Astrocyte (in vitro differentiated cells and primary cell): ENCODE measurements around the gene C10orf105. TPM values are rescaled to one million over a fixed set of nuclear protein-coding genes. Genes with fewer than 3 reads are reported as not detected.
A peak's percentile ranks its signal among the peaks of the same experiment; 100 is the strongest.

Source experiments
- DNase-seq: peaks from one replicate; pipeline ENCODE4 v3.0.0-alpha.2; 2010; ENCODE audit warnings: low read depth
- FAIRE-seq: peaks from 2 replicates; lab custom pipeline; 2011; peaks lifted over from hg19 to GRCh38; lab: Jason Lieb, UNC
- H2AFZ ChIP-seq: 2 replicates; pipeline ENCODE4 v1.6.0; 2012; ENCODE audit warnings: low read depth, low read length, inconsistent platforms
- H3K27ac ChIP-seq: 2 replicates; pipeline ENCODE4 v1.5.1; 2011; ENCODE audit warnings: low read depth, low read length, inconsistent platforms
- H3K27me3 ChIP-seq: 2 replicates; pipeline ENCODE4 v1.6.0; 2011; ENCODE audit warnings: low read length, inconsistent platforms; ENCODE audit not compliant: insufficient read depth
- H3K36me3 ChIP-seq: 2 replicates; pipeline ENCODE4 v1.5.1; 2011; ENCODE audit warnings: low read length, inconsistent platforms; ENCODE audit not compliant: insufficient read depth
- H3K4me1 ChIP-seq: 2 replicates; pipeline ENCODE4 v1.5.1; 2011; ENCODE audit warnings: low read length, inconsistent platforms; ENCODE audit not compliant: insufficient read depth
- H3K4me2 ChIP-seq: 2 replicates; pipeline ENCODE4 v1.6.0; 2012; ENCODE audit warnings: low read length, inconsistent platforms
- H3K4me3 ChIP-seq: 2 replicates; pipeline ENCODE4 v1.5.1; 2011; ENCODE audit warnings: low read depth, mild to moderate bottlenecking, low read length, inconsistent platforms; ENCODE audit not compliant: insufficient read depth
- H3K79me2 ChIP-seq: 2 replicates; pipeline ENCODE4 v1.6.0; 2012; ENCODE audit warnings: mild to moderate bottlenecking, low read length, inconsistent platforms; ENCODE audit not compliant: insufficient read depth
- H3K9ac ChIP-seq: 2 replicates; pipeline ENCODE4 v1.6.0; 2012; ENCODE audit warnings: mild to moderate bottlenecking, low read length, inconsistent platforms
- H3K9me3 ChIP-seq: 2 replicates; pipeline ENCODE4 v1.5.1; 2012; ENCODE audit warnings: low read depth, mild to moderate bottlenecking, low read length, inconsistent platforms; ENCODE audit not compliant: insufficient read depth
- H4K20me1 ChIP-seq: 2 replicates; pipeline ENCODE4 v1.6.0; 2012; ENCODE audit warnings: low read length, inconsistent platforms; ENCODE audit not compliant: insufficient read depth
- H3K27ac Mint-ChIP-seq: one replicate; pipeline ENCODE4 v1.8.0; 2021; ENCODE audit warnings: mild to moderate bottlenecking, mixed read lengths; ENCODE audit not compliant: unreplicated experiment
- H3K27me3 Mint-ChIP-seq: one replicate; pipeline ENCODE4 v1.8.0; 2021; ENCODE audit warnings: low read depth, mixed read lengths; ENCODE audit not compliant: unreplicated experiment
- H3K36me3 Mint-ChIP-seq: one replicate; pipeline ENCODE4 v1.8.0; 2021; ENCODE audit warnings: low read depth, mixed read lengths; ENCODE audit not compliant: unreplicated experiment
- H3K4me1 Mint-ChIP-seq: one replicate; pipeline ENCODE4 v1.8.0; 2021; ENCODE audit warnings: low read depth, mixed read lengths; ENCODE audit not compliant: unreplicated experiment
- H3K4me3 Mint-ChIP-seq: one replicate; pipeline ENCODE4 v1.8.0; 2021; ENCODE audit warnings: mild to moderate bottlenecking, moderate library complexity, mixed read lengths; ENCODE audit not compliant: unreplicated experiment
- H3K9me3 Mint-ChIP-seq: one replicate; pipeline ENCODE4 v1.8.0; 2021; ENCODE audit warnings: mild to moderate bottlenecking, mixed read lengths; ENCODE audit not compliant: unreplicated experiment
- EZH2 ChIP-seq: IDR thresholded peaks from 2 replicates; pipeline ENCODE4 v1.6.1; 2012; ENCODE audit warnings: mild to moderate bottlenecking, low read length, inconsistent platforms; ENCODE audit not compliant: insufficient read depth
- total RNA-seq: library from RNA; stranded (reverse); gene quantifications from 2 replicates; pipeline ENCODE4 v1.2.1, GENCODE V29; 2021
- TF ChIP-seq, protein P1 (sequence below): IDR thresholded peaks from 2 replicates; pipeline ENCODE4 v1.5.1; 2011; ENCODE audit warnings: low read depth, mild to moderate bottlenecking, inconsistent platforms, low read length, moderate library complexity; ENCODE audit not compliant: insufficient read depth

The C10orf105 gene
- total RNA-seq, 1 donor from 2014 or later: not detected

DNA sequence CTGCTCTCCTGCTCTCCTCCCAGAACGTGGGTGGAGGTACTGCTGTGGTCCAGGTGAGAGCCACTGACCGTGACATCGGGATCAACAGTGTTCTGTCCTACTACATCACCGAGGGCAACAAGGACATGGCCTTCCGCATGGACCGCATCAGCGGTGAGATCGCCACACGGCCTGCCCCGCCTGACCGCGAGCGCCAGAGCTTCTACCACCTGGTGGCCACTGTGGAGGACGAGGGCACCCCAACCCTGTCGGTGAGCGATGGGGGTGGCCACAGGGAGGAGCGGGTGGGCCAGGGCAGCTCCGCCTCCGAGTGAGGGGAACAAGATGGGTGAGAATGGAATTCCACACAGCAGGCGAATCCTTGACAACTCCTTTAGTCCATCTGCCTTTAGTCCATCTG, 22.1 kb upstream of the C10orf105 start:
- no peak overlapping the region for H3K9ac ChIP-seq
- no peaks in the 10 kb centered on the region for H3K36me3 Mint-ChIP-seq
- peaks cover 4% of the 10 kb centered on the region for H3K9me3 Mint-ChIP-seq
- DNase-seq (no peak), FAIRE-seq (no peak)
- peaks cover 3% of the 10 kb centered on the region for H3K4me1 Mint-ChIP-seq
- TF ChIP-seq, protein P1, sequence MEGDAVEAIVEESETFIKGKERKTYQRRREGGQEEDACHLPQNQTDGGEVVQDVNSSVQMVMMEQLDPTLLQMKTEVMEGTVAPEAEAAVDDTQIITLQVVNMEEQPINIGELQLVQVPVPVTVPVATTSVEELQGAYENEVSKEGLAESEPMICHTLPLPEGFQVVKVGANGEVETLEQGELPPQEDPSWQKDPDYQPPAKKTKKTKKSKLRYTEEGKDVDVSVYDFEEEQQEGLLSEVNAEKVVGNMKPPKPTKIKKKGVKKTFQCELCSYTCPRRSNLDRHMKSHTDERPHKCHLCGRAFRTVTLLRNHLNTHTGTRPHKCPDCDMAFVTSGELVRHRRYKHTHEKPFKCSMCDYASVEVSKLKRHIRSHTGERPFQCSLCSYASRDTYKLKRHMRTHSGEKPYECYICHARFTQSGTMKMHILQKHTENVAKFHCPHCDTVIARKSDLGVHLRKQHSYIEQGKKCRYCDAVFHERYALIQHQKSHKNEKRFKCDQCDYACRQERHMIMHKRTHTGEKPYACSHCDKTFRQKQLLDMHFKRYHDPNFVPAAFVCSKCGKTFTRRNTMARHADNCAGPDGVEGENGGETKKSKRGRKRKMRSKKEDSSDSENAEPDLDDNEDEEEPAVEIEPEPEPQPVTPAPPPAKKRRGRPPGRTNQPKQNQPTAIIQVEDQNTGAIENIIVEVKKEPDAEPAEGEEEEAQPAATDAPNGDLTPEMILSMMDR: no peak
- TF ChIP-seq EZH2: no peak
- H3K4me2 ChIP-seq: no peak overlapping the region
- no peaks in the 10 kb centered on the region for H3K36me3 ChIP-seq
- H3K9me3 ChIP-seq: peaks cover 3% of the 10 kb centered on the region
- no peaks in the 10 kb centered on the region for H3K27me3 ChIP-seq
- no peaks in the 10 kb centered on the region for H3K4me1 ChIP-seq
- no peak overlapping the region for H3K27ac Mint-ChIP-seq
- no peak overlapping the region for H3K27ac ChIP-seq
- H4K20me1 ChIP-seq: no peaks in the 10 kb centered on the region
- H3K4me3 Mint-ChIP-seq: no peak overlapping the region
- peaks cover 48% of the 10 kb centered on the region for H3K27me3 Mint-ChIP-seq
- no peak overlapping the region for H3K4me3 ChIP-seq
- H2AFZ ChIP-seq: no peak overlapping the region
- H3K79me2 ChIP-seq: no peaks in the 10 kb centered on the region

DNA sequence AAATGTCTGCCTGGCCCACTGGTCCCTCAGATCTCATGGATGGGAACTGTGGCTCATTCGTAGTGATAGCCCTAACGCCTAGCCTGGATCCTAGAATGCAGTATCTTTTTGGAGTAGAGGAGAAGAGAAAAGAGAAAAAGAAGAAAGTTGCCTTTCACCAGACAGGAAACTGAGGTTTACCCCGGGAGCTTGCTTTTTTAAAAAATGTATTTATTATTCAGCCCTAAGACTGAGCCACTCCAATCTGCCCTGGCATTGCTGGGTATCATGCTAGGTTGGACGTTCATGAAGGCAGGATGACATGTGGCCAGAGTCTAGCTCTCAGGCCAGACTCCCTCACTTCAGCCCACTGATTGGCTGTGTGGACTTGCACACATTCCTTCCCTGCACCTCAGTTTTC, 21.5 kb upstream of the C10orf105 start:
- Mint-ChIP-seq H3K9me3 (peaks cover 4% of the 10 kb centered on the region), H3K27ac (no peak overlapping the region), H3K27me3 (peaks cover 49% of the 10 kb centered on the region), H3K4me1 (no peaks in the 10 kb centered on the region), H3K4me3 (no peak overlapping the region), H3K36me3 (no peaks in the 10 kb centered on the region)
- DNase-seq (no peak), FAIRE-seq (no peak)
- no peak for TF ChIP-seq EZH2
- TF ChIP-seq, protein P1: no peak
- Histone ChIP-seq H3K4me1 (no peaks in the 10 kb centered on the region), H4K20me1 (no peaks in the 10 kb centered on the region), H3K9ac (no peak overlapping the region), H2AFZ (no peak overlapping the region), H3K27me3 (no peaks in the 10 kb centered on the region), H3K4me3 (no peak overlapping the region), H3K4me2 (no peak overlapping the region), H3K9me3 (peaks cover 3% of the 10 kb centered on the region), H3K79me2 (no peaks in the 10 kb centered on the region), H3K36me3 (no peaks in the 10 kb centered on the region), H3K27ac (no peak overlapping the region)

DNA sequence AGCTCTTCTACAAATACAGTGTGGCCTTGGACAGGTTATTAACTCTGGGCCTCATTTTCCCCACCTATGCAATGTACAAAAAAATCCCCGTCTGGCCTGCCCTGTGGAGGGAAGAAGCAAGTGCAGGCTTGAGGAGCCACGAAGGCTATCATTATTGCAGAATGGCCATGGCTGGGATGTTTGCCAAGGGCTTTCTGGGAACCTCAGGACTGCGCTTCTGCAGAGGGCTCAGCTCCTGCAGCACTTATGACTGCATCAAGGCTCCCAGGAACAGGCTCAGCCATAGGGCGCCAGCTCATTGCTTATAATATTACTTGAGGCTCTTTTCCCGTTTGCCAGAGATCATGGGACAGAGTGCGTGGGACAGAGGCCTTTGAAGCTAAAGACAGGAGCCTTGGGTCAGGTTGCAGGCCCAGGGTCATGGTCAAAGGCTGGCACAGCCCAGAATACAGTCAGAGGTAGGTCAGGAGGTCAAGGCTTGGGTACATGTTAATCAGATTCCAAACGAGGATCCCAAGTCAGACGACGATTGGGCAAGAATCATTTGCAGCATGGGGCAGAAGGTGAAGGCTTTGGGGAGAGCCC, 20.6 kb upstream of the C10orf105 start:
- Mint-ChIP-seq H3K27me3 (peaks cover 43% of the 10 kb centered on the region), H3K4me1 (no peaks in the 10 kb centered on the region), H3K9me3 (peaks cover 4% of the 10 kb centered on the region), H3K4me3 (no peak overlapping the region), H3K36me3 (no peaks in the 10 kb centered on the region), H3K27ac (no peak overlapping the region)
- FAIRE-seq (no peak), DNase-seq (peak; percentile 26)
- peaks cover 3% of the 10 kb centered on the region for H3K9me3 ChIP-seq
- TF ChIP-seq EZH2: no peak
- TF ChIP-seq, protein P1: no peak
- no peaks in the 10 kb centered on the region for H3K36me3 ChIP-seq
- H3K4me1 ChIP-seq: no peaks in the 10 kb centered on the region
- no peak overlapping the region for H3K4me2 ChIP-seq
- no peak overlapping the region for H3K27ac ChIP-seq
- no peak overlapping the region for H3K9ac ChIP-seq
- H3K4me3 ChIP-seq: no peak overlapping the region
- H4K20me1 ChIP-seq: no peaks in the 10 kb centered on the region
- H3K79me2 ChIP-seq: no peaks in the 10 kb centered on the region
- no peaks in the 10 kb centered on the region for H3K27me3 ChIP-seq
- no peak overlapping the region for H2AFZ ChIP-seq
